Measurements from ENCODE around the gene PNPLA3.
"Not testable (repeated sequence)": the region's sequence is repeated elsewhere in the genome, so short reads cannot be mapped to it uniquely, and the experiment has no call there.

DNA sequence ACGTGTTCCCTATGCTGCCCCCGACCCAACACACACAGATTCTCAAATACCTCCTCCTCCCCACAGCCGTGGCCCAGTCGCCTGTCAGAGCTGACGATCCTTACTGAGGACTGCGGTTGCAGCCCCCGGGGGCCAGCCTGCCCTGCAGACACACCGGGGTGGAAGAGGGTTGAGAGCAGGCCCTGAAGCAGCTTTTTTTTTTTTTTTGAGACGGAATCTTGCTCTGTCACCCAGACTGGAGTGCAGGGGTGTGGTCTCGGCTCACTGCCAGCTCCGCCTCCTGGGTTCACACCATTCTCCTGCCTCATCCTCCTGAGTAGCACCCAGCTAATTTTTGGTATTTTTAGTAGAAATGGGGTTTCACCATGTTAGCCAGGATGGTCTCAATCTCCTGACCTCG lies 20.6 kb upstream of the PNPLA3 start:
- TF ChIP-seq, protein P1, sequence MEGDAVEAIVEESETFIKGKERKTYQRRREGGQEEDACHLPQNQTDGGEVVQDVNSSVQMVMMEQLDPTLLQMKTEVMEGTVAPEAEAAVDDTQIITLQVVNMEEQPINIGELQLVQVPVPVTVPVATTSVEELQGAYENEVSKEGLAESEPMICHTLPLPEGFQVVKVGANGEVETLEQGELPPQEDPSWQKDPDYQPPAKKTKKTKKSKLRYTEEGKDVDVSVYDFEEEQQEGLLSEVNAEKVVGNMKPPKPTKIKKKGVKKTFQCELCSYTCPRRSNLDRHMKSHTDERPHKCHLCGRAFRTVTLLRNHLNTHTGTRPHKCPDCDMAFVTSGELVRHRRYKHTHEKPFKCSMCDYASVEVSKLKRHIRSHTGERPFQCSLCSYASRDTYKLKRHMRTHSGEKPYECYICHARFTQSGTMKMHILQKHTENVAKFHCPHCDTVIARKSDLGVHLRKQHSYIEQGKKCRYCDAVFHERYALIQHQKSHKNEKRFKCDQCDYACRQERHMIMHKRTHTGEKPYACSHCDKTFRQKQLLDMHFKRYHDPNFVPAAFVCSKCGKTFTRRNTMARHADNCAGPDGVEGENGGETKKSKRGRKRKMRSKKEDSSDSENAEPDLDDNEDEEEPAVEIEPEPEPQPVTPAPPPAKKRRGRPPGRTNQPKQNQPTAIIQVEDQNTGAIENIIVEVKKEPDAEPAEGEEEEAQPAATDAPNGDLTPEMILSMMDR (conservative IDR thresholded peaks at IDR 0.05; ENCODE audit: low read length), result not testable (repeated sequence)
- not testable (repeated sequence) for TF ChIP-seq EZH2phosphoT487 (IDR thresholded peaks at IDR 0.05; ENCODE audit: borderline replicate concordance)

Data from Loucy (cell line).